HG03060 (cell line): ENCODE results near the gene CCDC9B.

Experiments used
- ATAC-seq: cut with Tn5 transposase; IDR thresholded peaks from one replicate; pipeline ENCODE4 v1.9.1; 2021; ENCODE audit warnings: low read depth, moderate number of reproducible peaks; ENCODE audit not compliant: unreplicated experiment

CCDC9B gene

DNA sequence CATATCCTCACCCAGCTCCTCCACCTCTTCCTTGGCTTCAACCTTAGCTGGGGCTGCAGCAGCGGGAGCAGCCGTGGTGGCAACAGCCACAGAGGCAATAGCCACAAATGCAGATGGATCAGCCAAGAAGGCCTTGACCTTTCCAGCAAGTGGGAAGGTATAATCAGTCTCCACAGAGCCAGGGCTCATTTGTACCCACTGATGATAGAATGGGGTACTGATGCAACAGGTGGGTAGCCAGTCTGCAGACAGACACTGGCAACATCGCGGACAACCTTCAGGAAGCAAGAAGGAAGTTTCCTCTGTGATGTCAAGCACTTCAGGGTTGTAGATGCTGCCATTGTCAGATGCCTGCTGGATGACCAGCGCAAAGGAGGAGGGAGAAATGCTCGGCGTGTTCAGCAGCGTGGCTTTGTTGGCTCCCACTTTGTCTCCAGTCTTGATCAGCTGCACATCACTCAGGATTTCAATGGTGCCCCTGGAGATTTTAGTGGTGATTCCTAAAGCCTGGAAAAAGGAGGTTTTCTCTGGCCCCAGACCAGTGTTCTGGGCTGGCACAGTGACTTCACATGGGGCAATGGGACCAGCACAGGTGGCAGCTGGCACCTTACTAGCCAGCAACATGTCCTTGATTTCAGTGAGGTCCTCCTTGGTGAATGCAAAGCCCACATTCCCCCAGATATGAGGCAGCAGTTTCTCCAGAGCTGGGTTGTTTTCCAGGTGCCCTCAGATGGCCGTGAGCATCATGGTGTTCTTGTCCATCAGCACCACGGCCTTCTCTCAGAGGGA is 28.2 kb downstream of the CCDC9B start:
- no peak for ATAC-seq

DNA sequence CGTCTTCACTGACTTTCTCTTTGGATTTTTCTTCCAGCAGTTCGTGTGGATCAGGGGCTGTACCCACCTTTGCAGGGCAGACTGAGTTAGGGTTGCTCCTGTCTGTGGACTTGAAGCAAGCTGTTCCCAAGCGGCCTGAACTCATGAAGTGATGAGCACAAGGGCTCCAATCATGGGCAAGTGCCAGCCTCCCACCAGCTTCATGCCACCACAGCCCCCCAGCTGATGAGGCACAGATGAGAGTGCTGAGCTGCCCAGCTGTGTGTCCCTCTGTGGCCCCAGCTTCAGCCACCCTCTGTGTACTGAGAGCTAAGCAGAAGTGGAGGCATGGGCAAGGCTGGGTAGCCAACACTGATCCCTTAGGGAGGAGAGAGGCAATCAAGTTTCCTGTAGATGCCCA is 29.7 kb downstream of the CCDC9B start:
- ATAC-seq, result no peak

DNA sequence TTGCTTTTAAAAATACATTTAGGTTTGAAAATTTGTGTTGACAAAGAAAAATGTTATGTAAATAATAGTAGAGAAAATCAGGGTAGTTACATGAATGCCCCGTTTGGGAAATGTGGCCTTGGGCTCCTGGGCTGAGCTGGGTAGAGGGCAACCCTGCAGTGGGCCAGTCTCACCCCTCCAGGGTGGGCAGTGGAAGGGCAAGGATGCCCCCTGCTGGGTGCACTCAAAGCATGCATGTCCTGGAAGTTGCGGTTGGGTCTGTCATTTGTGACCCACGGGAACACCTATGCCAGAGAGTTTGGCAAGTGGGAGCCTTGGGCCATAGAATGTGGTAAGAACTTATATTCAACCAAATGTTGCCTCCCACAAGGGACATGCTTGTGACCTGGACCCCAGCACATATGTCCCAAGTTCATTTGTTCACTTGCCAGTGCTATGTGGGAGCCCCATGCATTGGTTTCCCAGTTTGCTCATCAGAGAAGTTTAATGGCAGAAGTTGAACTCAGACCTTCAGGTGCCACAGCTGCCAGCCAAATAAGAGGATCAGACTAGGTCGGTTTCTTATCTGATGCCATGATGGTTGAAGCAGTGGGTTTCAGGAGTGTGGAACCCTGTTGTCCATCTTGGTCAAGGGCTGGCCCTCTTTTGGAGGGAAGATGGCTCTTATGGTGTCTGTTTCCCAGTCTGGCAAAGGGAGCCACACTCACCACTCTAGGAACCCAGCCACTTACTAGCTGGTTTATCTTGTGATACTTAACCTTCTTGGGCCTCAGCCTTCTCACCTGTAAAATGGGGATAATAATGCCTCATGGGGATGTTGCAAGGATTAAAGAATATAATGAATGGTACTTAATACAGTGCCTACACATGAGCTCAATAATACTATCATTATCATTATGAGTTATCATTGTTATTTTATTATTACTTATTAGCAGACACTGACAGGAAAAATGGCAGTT is 30.5 kb downstream of the CCDC9B start:
- no peak for ATAC-seq

DNA sequence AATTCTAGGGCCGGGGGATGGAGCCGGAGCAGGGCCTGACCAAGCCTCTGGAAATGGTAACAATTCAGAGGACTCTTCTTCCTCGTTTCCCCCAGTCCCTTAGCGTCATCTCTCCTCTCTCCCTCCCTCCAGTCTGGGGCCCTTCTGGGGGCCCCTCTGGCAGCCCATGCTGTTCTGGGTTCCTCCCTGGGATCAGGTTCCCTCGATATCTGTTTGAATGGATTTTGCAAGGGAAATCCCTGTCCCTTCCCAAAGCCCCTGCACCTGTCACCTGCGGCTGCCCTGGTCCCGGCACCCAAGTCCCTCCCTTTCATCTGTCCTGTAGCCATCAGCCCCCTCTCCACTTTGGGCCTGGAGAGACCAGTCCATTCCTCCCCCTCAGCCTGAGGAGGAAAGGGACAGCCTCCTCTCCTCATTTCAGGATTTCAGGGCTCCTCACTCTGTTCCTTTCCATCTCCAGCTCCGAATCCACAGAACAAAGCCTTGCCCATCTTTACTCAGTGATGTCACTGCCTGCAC is 31.3 kb downstream of the CCDC9B start:
- no peak for ATAC-seq

DNA sequence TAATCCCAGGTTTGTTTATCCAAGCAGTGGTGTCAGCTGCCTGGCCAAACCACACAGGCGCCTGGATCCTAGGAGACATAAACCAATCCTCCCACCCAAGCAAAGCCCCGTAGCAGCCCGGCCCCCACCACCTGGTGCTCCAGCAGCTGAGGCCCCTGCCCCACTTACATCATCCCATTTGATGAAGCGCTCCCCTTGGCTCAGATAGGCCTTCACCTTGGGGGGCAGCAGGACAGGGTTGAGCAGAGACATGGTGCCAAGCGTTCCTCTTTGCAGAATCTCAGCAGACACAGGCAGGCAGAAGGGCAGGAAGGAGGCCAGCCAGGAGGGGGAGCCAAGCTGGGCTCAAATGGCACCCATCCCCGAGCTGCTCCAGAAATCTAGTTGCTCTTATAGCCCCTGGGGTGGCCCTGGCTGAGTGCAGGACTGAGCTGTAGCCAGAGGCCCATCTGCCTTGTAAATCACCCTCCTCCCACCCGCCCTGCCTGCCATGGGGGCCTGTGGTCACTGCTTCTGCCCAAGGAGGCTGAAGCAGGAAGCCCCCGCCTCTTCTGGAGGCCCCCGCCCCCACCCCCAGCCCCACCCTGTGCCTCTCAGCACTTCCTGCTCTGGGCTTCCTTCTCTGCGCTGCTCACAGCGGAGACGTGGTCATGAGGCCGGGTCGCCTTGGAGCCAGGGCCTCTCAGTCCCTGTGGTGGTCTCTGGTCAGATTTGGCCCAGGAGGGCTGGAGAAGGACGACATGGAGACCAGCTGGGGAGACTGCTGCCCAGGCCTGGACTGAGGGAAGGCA is 33.1 kb downstream of the CCDC9B start, which contains the start of gene PLCB2:
Gene PLCB2, minus strand, starts transcription at position 515 of the 791 bp plus-strand sequence. Its CDS starts 263 bp downstream, at position 252.
- no peak for ATAC-seq

DNA sequence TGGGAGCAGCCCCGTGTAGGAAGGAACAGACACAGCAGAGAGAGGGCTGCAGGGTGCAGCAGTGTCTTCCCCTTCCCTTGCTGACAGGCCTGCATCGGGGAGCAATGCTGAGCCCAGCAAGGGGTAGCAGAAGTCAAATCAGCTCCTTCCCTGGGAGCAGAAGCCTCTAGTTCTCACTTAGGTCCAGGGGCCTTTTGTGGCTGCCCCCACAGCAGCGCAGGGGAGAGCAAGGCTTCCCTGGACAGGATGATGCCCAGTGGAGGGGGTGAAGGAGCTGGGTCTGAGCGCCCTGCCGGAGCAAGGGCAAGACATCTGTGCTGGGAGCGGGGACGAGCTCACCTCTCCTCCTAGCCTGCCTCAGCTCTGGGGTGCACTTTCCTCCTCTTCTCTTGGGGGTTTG is 33.8 kb downstream of the CCDC9B start:
- ATAC-seq, result no peak

DNA sequence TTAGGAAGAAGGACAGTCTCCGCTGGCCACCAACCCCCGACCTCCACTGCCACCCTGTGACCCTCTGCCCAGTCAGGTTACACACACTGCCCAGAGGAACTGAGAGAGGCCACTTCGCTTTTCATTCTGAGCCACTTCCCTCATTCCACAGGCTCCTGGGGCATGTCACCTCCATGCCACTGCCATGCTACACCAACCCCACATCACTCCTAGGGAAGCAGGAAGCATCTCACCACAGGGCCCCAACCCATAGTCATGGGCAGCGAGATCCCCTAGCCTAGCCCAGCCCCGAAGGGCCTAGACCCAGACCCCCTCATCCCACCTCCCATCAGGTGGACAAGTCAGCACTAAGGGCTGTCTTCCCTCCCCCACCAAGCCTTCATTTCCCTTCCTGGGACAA is 34.4 kb downstream of the CCDC9B start:
- ATAC-seq, result no peak

DNA sequence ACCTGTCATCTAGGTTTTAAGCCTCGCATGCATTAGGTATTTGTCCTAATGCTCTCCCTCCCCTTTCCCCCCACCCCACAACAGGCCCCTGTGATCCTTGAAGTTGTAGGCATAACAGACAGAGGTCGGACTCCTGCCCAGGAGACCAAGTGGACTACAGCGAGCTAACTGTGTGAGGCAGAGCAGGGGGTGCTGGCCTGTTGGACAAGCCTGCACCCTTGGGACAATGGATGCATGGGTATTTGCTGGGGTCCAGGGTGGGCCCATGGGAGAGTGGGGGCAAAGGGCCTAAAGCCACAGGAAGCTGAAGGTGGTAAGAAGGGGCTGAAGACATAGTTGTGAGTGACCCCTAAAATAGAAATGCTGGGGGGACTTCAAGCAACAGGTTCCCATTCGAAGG is 35.5 kb downstream of the CCDC9B start:
- ATAC-seq, result no peak

DNA sequence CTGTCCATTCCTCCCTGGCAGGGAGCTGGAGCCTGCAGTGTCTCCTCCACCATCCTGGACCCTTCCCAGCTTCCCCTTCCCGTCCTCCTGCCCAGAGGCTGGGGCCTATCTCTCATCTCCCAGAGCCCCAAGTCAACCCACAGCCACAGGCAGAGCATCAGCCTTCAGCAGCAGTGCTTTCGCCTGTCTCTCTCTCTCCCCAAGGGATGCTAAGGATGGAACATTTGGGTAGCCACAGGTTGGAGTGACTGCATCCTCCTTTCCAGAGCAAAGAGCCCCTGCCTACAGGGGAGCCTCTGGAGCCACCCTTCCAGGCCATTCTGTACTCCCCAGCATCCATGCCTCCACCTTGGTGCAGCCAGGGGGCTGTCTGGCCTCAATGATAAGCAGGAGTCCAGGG is 37.2 kb downstream of the CCDC9B start:
- no peak for ATAC-seq

DNA sequence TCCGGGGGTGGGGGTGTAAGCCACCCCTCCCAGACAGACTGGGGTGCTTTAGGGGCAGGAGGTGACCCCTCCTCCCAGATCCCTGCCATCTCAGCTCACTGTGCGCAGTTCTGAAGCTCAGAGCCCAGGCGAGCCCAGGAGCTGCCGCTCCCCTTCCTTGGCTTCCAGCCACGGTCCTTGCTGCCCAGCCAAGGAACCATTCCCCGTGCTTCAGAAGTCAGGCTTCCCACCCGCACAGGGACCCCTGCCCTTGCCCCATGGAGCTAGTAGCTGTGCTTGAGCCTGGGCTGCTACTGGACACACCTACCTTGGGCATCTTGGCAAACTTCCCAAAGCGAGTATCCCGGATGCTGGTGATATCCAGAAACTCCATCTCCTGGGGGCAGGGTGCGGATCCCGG is 37.8 kb downstream of the CCDC9B start:
- ATAC-seq, result no peak

DNA sequence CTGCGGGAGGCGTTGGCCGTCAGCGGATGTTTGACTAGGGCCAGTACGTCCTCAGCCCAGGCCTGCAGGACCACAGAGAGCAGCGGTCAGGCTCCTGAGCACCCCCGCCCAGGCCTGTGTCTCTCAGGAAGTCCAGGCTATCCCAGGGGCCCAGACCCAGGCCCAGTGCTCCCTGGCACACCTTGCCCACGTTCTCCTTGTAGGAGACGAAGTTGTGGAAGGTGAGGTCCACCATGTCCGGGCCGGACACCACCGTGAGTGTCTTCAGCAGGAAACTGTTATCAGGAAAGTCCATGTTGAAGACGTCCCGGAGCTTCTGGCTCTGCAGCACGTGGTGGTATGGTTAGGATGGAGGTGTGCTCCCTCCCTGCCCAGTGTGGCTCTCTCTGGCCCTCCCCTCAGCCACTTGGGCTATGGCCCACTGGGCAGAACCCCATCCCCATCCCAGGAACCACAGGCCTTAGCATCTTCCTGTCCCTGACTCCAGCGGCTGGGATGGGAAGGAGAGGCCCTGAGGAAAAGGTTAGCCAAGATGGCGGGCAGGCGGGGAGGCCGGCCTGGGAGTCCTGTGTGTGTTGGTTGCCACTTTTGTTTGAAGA is 38.4 kb downstream of the CCDC9B start:
- ATAC-seq, result no peak

DNA sequence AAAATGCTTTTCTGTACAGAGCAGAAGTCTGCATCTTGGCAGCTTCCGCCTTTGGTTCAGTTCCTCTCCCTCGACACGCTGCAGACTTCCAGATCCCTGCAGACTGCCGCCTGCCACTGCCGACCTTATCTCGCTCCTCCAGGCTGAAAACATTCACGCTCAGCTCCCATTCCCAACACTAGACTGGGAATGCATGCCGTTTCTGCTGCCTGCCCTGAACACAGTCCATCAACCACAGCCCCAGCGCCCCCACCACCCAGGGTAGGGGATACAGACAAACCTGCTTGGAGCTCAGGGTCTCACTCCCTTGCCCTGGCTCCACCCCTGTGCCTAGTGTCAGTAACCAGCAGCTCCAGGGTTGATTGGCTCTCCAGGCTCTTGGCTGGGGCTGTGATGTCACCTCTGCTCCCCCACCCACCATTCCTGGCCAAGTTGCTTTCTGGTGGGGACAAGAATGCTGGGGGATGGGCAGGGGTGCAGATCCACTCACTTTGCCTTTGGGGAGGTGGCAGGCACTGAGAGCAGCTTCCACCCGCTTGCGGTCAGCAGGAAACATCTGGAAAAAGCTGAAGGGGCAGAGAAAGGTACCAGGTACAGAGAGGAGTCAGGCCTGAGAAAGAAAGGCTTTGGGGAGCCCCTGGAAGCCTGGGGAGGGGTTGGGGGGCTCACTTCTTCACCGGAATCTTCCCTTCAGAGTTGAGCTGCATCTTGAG is 39.1 kb downstream of the CCDC9B start:
- ATAC-seq, result no peak

DNA sequence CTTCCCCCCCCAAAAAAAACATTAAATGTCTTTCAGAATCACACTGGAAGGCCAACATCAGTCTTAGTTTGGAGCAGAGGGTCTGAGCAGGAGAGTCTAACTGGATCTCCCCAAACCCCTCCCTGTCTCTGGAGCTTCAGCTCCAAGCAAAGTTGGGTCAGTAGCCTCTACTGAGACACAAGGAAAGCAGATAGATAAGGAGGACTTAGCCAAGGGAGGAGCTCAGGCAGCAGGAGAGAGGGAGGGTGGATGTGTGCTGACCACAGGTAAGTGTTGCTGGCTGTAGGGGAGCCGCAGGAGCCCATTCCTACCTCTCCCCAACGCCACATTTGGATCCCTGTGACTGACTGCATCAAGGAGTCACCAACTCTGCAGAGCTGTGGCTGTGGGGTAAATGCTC is 40.0 kb downstream of the CCDC9B start:
- no peak for ATAC-seq

DNA sequence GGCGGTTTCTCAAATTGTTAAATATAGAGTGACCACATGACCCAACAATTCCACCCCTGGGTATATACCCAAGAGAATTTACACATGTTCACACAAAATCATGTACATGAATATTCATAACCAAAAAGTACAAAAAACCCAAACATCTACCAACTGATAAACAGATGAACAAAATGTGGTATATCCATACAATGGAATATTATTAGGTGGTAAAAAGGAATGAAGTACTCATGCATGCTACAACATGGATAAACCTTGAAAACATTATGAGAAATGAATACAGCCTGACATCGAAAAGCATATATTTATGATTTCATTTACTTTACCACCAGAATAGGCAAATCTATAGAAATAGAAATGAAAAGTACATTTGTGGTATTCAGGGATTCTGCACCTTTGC is 40.4 kb downstream of the CCDC9B start:
- no peak for ATAC-seq

DNA sequence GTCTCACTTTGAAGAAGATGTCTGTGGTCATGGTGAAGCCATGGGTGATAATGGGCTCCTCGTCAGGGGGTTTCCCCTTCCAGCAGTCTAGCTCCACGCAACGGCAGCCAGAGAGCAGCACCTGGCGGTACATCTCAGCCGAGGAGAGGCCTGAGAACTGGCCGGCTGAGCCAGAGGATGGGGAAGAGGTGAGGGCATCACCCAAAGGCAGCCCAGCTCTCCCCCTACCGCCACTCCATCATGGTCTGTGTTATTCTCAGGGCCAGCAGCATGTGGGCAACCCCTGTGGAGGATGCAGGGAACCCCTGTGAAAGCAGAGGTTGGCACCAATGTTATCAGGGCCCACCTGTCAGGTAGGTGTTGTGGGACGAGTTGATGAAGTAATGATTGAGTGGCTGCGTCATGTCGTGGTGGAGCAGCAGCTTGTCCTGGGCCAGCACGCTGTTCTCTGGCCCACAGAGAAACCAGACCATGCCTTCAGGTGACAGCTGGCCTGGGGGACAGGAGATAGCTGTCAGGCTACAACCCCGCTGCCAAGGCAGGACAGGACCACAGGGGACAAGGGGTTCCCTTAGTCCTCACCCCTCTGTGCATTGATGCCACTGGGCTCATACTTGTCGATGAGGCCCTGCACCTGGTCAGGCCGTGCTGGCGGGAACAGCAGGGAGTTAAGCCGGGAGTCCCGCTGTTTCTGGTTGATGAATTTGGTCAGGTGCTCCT is 42.4 kb downstream of the CCDC9B start:
- no peak for ATAC-seq

DNA sequence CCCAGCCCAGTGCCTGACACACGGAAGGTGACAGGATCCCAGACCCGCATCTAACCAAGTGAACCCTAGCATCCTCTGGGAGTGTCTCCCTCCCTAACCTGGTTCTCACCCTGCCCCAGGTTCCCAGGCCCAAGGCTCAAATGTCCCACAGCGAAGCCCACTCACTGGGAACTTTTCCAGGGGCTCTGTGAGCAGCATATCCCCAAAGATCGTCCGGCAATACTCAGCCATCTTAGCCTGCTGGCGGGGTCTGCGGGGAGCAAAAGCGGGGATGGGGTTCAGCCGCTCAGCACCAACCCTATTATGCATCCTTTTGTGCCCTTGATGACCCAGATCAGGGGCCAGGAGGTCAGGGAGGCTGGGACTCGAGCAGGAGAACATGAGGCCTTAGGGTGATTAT is 43.4 kb downstream of the CCDC9B start:
- ATAC-seq, result no peak

DNA sequence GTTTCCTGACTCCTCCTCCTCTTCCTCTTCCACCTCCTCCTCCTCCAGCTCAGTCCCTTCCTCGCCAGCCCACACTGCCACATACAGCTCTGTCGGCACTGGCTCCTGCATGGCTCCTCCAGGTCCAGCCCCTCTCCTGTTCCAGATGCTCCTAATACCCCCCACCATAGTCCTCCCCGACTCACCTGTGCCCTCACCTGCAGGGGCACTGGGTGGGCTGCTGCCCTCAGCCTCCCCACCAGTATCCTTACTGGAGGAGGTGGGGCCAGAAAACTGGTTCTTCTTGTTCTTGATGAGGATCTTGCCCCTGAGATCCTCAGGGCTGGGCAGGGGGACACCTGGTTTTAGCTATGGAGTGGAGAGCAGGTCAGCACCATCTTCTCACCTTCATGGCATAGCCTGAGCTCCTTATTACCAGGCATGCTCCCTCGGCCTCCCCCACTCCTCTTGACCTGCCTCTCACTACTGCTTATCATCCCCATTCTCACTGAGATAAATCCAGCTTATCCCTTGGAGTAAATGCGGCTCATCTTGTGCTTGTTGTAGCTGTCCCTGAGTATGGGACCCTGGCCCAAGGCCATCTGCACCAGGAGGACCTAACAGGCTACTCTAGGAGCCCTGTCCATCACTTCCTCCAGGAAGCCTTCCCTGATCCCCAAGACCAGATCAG is 44.0 kb downstream of the CCDC9B start:
- ATAC-seq, result no peak

DNA sequence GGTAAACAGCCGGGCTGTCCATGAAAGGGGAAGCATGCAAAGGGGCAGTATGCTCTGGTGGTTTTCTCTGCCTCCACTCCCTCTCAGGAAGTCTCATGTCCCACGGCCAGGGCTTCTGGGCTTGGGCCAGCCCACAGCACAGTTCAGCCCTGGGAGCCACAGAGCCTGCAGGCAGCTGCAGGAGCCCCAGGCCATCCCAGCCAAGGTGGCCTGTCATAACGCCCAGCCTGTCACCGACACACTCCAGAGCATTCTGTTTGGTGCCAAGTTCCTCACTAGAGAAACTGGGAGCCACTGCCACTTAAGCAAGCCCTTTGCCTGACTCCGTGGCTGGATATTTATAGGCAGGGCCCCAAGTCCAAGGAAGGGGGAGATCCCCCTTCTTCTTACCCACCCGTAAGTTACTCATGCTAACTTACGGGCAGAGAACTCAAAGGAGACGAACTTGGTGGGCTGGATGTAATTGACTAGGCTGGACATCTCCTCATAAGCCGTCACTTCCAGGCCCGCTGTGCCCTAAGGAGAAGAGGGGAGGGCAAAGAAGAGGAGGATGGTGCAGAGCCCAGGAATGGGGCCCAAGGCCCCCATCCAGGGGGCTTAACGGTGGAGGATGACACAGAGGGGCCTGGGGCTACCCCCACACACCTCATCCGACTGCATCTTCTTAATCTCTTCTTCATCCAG is 44.7 kb downstream of the CCDC9B start:
- no peak for ATAC-seq
